ENCODE data around the gene SLC16A12. TPM values are rescaled to one million over a fixed set of nuclear protein-coding genes. Genes with fewer than 3 reads are reported as not detected.
A peak's percentile ranks its signal among the peaks of the same experiment; 100 is the strongest.

Gene SLC16A12
- total RNA-seq, 1 experiment from 2014 or later = 10.9 TPM

- TF ChIP-seq ARID4B (CRISPR knock-in tag; IDR thresholded peaks at IDR 0.05; ENCODE audit: borderline replicate concordance) (no peak), GTF2I (CRISPR knock-in tag; conservative IDR thresholded peaks at IDR 0.05) (no peak), NFYB (CRISPR knock-in tag; conservative IDR thresholded peaks at IDR 0.05; ENCODE audit: low read depth) (no peak)
These were observed 107.8 kb downstream of the SLC16A12 start (continued) for GRCh38 chr10:89427629-89428028.

- H3K36me3 Mint-ChIP-seq = no peaks in the 10 kb centered on the region
- H3K4me1 Mint-ChIP-seq = peaks cover 48% of the 10 kb centered on the region
- no peak overlapping the region for H3K4me3 Mint-ChIP-seq
- POLR2A ChIA-PET = no interaction called here
- TF ChIP-seq CTCF (IDR thresholded peaks at IDR 0.05) (peak; percentile 54; the same call in 1 of the 2 replicates), ZMAT4 (CRISPR knock-in tag; IDR thresholded peaks at IDR 0.05) (no peak)
- H3K9me3 Mint-ChIP-seq = no peaks in the 10 kb centered on the region
- CTCF ChIA-PET = interaction anchor here (0.6 to 5.2 kb wide), 4 partner anchors 8 to 175 kb away, joined by 3 to 28 read pairs (median 4); partner anchors contain the start of gene LIPA
- ATAC-seq (peak; percentile 91), DNase-seq (ENCODE audit: low spot score) (no peak)
- no peaks in the 10 kb centered on the region for H3K27me3 Mint-ChIP-seq (ENCODE audit: low read depth)
- no peak overlapping the region for H3K27ac Mint-ChIP-seq
These were observed 109.0 kb downstream of the SLC16A12 start for GRCh38 chr10:89426230-89426868.

GRCh38 chr10:89425000-89425399, 110.4 kb downstream of the SLC16A12 start:
- H3K9me3 Mint-ChIP-seq = no peaks in the 10 kb centered on the region
- H3K27me3 Mint-ChIP-seq (ENCODE audit: low read depth) = no peaks in the 10 kb centered on the region
- ATAC-seq (no peak), DNase-seq (ENCODE audit: low spot score) (no peak)
- no peak overlapping the region for H3K4me3 Mint-ChIP-seq
- ChIA-PET POLR2A (no interaction called here), CTCF (interaction anchor here (1.6 kb wide), 1 partner anchor 137 kb away, joined by 4 read pairs; no protein-coding TSS in a partner anchor)
- no peak overlapping the region for H3K27ac Mint-ChIP-seq
- H3K36me3 Mint-ChIP-seq = no peaks in the 10 kb centered on the region
- peaks cover 47% of the 10 kb centered on the region for H3K4me1 Mint-ChIP-seq
- no peak for TF ChIP-seq JUN (CRISPR knock-in tag; IDR thresholded peaks at IDR 0.05)
- no peak for TF ChIP-seq ZNF423 (CRISPR knock-in tag; IDR thresholded peaks at IDR 0.05)
- no peak for TF ChIP-seq ZNF416 (CRISPR knock-in tag; IDR thresholded peaks at IDR 0.05)
- TF ChIP-seq IRF1 (CRISPR knock-in tag; IDR thresholded peaks at IDR 0.05) = no peak
- no peak for TF ChIP-seq PRRX2 (CRISPR knock-in tag; IDR thresholded peaks at IDR 0.05)
- TF ChIP-seq ELF4 (CRISPR knock-in tag; IDR thresholded peaks at IDR 0.05; ENCODE audit: low read depth) = no peak
- TF ChIP-seq ARID4B (CRISPR knock-in tag; IDR thresholded peaks at IDR 0.05; ENCODE audit: borderline replicate concordance) = no peak
- TF ChIP-seq TEAD1 (CRISPR knock-in tag; IDR thresholded peaks at IDR 0.05) = no peak
- TF ChIP-seq ZNF263 (CRISPR knock-in tag; IDR thresholded peaks at IDR 0.05; ENCODE audit: low read depth) = no peak
- TF ChIP-seq ZNF232 (CRISPR knock-in tag; IDR thresholded peaks at IDR 0.05) = no peak
- no peak for TF ChIP-seq AFF4 (CRISPR knock-in tag; IDR thresholded peaks at IDR 0.05; ENCODE audit: borderline replicate concordance)
